ENCODE data around the gene SH3BP4. TPM values are rescaled to one million over a fixed set of nuclear protein-coding genes. Genes with fewer than 3 reads are reported as not detected.
A peak's percentile ranks its signal among the peaks of the same experiment; 100 is the strongest.

SH3BP4 gene
- total and polyA plus RNA-seq, 2 of the 13 experiments (the other 11 are each of a cell fraction or from before 2014, with no cell fraction given): 34.6 to 99.1 TPM

DNA sequence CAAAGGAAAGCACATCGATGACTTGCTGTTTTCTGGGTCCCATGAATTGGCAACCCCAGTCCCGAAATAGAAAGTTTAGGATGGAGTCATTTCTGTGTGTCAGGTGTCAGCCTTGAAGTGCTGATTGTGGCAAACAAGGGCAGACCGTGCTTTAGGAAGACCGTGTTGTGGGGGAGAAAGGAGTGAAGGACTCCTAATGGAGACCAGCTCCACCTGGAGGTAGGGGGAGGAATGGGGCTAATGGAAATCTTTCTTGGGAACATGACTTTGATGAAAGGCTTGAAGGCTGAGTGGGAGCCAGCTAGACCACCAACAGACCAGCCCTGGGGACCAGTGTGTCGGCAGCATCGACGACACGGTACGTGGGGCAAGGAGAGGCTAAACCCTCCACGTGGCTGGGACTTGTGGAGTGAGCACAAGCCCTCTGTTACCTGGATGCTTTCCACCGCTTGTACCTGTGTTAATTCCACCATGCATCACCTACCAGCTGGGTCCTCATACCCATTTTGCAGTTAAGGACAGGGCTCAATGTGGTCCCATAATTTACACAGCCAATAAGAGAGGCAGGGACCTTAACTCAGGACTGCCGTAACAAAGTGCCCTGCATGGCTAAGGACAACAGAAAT lies 104.2 kb downstream of the SH3BP4 start (continued):
- no peak for TF ChIP-seq NFKBIZ (CRISPR knock-in tag; IDR thresholded peaks at IDR 0.05)
- TF ChIP-seq ZNF713 (CRISPR knock-in tag; IDR thresholded peaks at IDR 0.05): no peak
- TF ChIP-seq RFX5 (IDR thresholded peaks at IDR 0.05; ENCODE audit: low read depth, low read length): no peak; the same call in 1 of the 2 replicates
- TF ChIP-seq AKAP8 (CRISPR knock-in tag; IDR thresholded peaks at IDR 0.05): peak; percentile 79; the same call in 1 of the 2 replicates
- no peak for TF ChIP-seq NKX3-1 (CRISPR knock-in tag; IDR thresholded peaks at IDR 0.05)
- TF ChIP-seq MXD4 (CRISPR knock-in tag; IDR thresholded peaks at IDR 0.05): peak; percentile 50; the same call in 1 of the 2 replicates
- TF ChIP-seq ZNF20 (CRISPR knock-in tag; IDR thresholded peaks at IDR 0.05): no peak
- TF ChIP-seq ZSCAN25 (CRISPR knock-in tag; IDR thresholded peaks at IDR 0.05): no peak
- peak; percentile 35; the same call in 1 of the 2 replicates for TF ChIP-seq MIER2 (CRISPR knock-in tag; IDR thresholded peaks at IDR 0.05)
- peak; percentile 28; the same call in 1 of the 3 replicates for TF ChIP-seq MXI1 (IDR thresholded peaks at IDR 0.05; ENCODE audit: borderline replicate concordance, low read depth, low read length)
- TF ChIP-seq TEAD3 (CRISPR knock-in tag; optimal IDR thresholded peaks at IDR 0.05; ENCODE audit: borderline replicate concordance): peak; percentile 56
- TF ChIP-seq ZNF883 (CRISPR knock-in tag; IDR thresholded peaks at IDR 0.05; ENCODE audit: not compliant biosample characterization): no peak
- TF ChIP-seq SCMH1 (CRISPR knock-in tag; IDR thresholded peaks at IDR 0.05; ENCODE audit: borderline replicate concordance): no peak
- no peak for TF ChIP-seq KMT2A (CRISPR knock-in tag; IDR thresholded peaks at IDR 0.05)
- no peak; the same call in 1 of the 2 replicates for TF ChIP-seq YEATS2 (CRISPR knock-in tag; IDR thresholded peaks at IDR 0.05; ENCODE audit: borderline replicate concordance)
- no peak for TF ChIP-seq ZNF775 (CRISPR knock-in tag; IDR thresholded peaks at IDR 0.05; ENCODE audit: borderline replicate concordance)
- TF ChIP-seq HNRNPK (IDR thresholded peaks at IDR 0.05; ENCODE audit: low read depth, low read length, poor library complexity, severe bottlenecking): no peak
- TF ChIP-seq, protein P1, sequence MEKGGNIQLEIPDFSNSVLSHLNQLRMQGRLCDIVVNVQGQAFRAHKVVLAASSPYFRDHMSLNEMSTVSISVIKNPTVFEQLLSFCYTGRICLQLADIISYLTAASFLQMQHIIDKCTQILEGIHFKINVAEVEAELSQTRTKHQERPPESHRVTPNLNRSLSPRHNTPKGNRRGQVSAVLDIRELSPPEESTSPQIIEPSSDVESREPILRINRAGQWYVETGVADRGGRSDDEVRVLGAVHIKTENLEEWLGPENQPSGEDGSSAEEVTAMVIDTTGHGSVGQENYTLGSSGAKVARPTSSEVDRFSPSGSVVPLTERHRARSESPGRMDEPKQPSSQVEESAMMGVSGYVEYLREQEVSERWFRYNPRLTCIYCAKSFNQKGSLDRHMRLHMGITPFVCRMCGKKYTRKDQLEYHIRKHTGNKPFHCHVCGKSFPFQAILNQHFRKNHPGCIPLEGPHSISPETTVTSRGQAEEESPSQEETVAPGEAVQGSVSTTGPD (CRISPR knock-in tag; IDR thresholded peaks at IDR 0.05): no peak
- peak; percentile 52; the same call in 1 of the 2 replicates for TF ChIP-seq NFKB2 (CRISPR knock-in tag; IDR thresholded peaks at IDR 0.05; ENCODE audit: borderline replicate concordance)
- no peak for TF ChIP-seq ZNF615 (CRISPR knock-in tag; IDR thresholded peaks at IDR 0.05; ENCODE audit: borderline replicate concordance)
- peak; percentile 20; the same call in 1 of the 2 replicates for TF ChIP-seq NFE2L2 (IDR thresholded peaks at IDR 0.05; ENCODE audit: low read length)
- TF ChIP-seq, protein P2, sequence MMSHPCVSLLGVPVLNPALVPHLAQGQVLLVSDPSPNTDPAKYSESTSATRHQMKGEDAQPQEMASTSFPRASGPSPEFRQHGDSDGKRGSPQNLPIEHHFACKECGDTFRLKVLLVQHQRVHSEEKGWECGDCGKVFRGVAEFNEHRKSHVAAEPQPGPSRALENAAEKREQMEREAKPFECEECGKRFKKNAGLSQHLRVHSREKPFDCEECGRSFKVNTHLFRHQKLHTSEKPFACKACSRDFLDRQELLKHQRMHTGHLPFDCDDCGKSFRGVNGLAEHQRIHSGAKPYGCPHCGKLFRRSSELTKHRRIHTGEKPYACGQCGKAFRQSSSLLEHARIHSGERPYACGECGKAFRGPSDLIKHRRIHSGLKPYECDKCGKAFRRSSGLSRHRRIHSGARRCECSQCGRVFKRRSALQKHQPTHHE (CRISPR knock-in tag; IDR thresholded peaks at IDR 0.05; ENCODE audit: borderline replicate concordance): no peak
- no peak for TF ChIP-seq HOXA3 (CRISPR knock-in tag; IDR thresholded peaks at IDR 0.05)
- TF ChIP-seq, protein P3, sequence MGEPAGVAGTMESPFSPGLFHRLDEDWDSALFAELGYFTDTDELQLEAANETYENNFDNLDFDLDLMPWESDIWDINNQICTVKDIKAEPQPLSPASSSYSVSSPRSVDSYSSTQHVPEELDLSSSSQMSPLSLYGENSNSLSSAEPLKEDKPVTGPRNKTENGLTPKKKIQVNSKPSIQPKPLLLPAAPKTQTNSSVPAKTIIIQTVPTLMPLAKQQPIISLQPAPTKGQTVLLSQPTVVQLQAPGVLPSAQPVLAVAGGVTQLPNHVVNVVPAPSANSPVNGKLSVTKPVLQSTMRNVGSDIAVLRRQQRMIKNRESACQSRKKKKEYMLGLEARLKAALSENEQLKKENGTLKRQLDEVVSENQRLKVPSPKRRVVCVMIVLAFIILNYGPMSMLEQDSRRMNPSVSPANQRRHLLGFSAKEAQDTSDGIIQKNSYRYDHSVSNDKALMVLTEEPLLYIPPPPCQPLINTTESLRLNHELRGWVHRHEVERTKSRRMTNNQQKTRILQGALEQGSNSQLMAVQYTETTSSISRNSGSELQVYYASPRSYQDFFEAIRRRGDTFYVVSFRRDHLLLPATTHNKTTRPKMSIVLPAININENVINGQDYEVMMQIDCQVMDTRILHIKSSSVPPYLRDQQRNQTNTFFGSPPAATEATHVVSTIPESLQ (CRISPR knock-in tag; conservative IDR thresholded peaks at IDR 0.05): no peak
- TF ChIP-seq, protein P4, sequence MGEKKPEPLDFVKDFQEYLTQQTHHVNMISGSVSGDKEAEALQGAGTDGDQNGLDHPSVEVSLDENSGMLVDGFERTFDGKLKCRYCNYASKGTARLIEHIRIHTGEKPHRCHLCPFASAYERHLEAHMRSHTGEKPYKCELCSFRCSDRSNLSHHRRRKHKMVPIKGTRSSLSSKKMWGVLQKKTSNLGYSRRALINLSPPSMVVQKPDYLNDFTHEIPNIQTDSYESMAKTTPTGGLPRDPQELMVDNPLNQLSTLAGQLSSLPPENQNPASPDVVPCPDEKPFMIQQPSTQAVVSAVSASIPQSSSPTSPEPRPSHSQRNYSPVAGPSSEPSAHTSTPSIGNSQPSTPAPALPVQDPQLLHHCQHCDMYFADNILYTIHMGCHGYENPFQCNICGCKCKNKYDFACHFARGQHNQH (CRISPR knock-in tag; IDR thresholded peaks at IDR 0.05): peak; percentile 38; the same call in 1 of the 2 replicates
- no peak for TF ChIP-seq ZSCAN30 (CRISPR knock-in tag; IDR thresholded peaks at IDR 0.05)

Measured in HepG2 (cell line).